Stimulated activated CD4-positive, alpha-beta T cell treated with anti-CD3 and anti-CD28 coated beads, TNF-alpha, amount 100 ng/mL, for 48 hours (primary cell): Measurements from ENCODE around the gene PTN.

ENCODE experiments used
- DNase-seq, 3 donors: peaks; one replicate each; pipeline ENCODE4 v3.0.0-alpha.2; 2020; ENCODE audit warnings: low read depth in 3 of 3

The PTN gene

GRCh38 chr7:137324796-137325696 is 18.5 kb downstream of the PTN start:
- DNase-seq = no peak

- DNase-seq = no peak
Measured at GRCh38 chr7:137316648-137317353, 26.7 kb downstream of the PTN start.

- DNase-seq = no peak
Measured at GRCh38 chr7:137313201-137313600, 30.3 kb downstream of the PTN start.

- DNase-seq = no peak
Measured at GRCh38 chr7:137306748-137307147, 36.8 kb downstream of the PTN start.

- no peak for DNase-seq
Measured at GRCh38 chr7:137305901-137306621, 37.5 kb downstream of the PTN start.

GRCh38 chr7:137304624-137305235 is 38.8 kb downstream of the PTN start:
- DNase-seq = no peak

- DNase-seq = no peak
Measured at GRCh38 chr7:137304165-137304564, 39.4 kb downstream of the PTN start.

- DNase-seq = no peak
Measured at GRCh38 chr7:137302081-137302480, 41.5 kb downstream of the PTN start.

- DNase-seq = no peak
Measured at GRCh38 chr7:137298464-137298794, 45.1 kb downstream of the PTN start.

GRCh38 chr7:137297551-137298463 is 45.7 kb downstream of the PTN start:
- no peak for DNase-seq

- DNase-seq = no peak
Measured at GRCh38 chr7:137296576-137296975, 47.0 kb downstream of the PTN start.

GRCh38 chr7:137295739-137296324 is 47.7 kb downstream of the PTN start:
- DNase-seq = no peak

GRCh38 chr7:137289101-137289500 is 54.4 kb downstream of the PTN start:
- DNase-seq = no peak

- DNase-seq = no peak
Measured at GRCh38 chr7:137287651-137288258, 55.8 kb downstream of the PTN start.

GRCh38 chr7:137283153-137283552 is 60.4 kb downstream of the PTN start:
- no peak for DNase-seq

GRCh38 chr7:137282043-137282442 is 61.5 kb downstream of the PTN start:
- DNase-seq = no peak

- no peak for DNase-seq
Measured at GRCh38 chr7:137276189-137276588, 67.3 kb downstream of the PTN start.

- DNase-seq = no peak
Measured at GRCh38 chr7:137272249-137272648, 71.3 kb downstream of the PTN start.

- no peak for DNase-seq
Measured at GRCh38 chr7:137269240-137269639, 74.3 kb downstream of the PTN start.
